IPS-18a (cell line): ENCODE measurements around the gene CDKAL1.

Source experiments
- H3K27ac ChIP-seq: one replicate; pipeline ENCODE4 v1.5.1; 2013; ENCODE audit warnings: low read length
- H3K27me3 ChIP-seq: one replicate; pipeline ENCODE4 v1.6.1; 2013; ENCODE audit warnings: mild to moderate bottlenecking, low read length; ENCODE audit not compliant: control insufficient read depth, insufficient read depth
- H3K36me3 ChIP-seq: one replicate; pipeline ENCODE4 v1.6.1; 2013; ENCODE audit warnings: low read depth, low read length; ENCODE audit not compliant: control insufficient read depth
- H3K4me1 ChIP-seq: one replicate; pipeline ENCODE4 v1.6.1; 2013; ENCODE audit warnings: low read depth, low read length; ENCODE audit not compliant: control insufficient read depth
- H3K4me3 ChIP-seq: one replicate; pipeline ENCODE4 v1.5.1; 2013; ENCODE audit warnings: low read length
- H3K9ac ChIP-seq: one replicate; pipeline ENCODE4 v1.6.1; 2013; ENCODE audit warnings: mild to moderate bottlenecking, low read length, moderate library complexity
- H3K9me3 ChIP-seq: one replicate; pipeline ENCODE4 v1.6.1; 2013; ENCODE audit warnings: low read depth, low read length; ENCODE audit not compliant: control insufficient read depth

Gene CDKAL1

DNA sequence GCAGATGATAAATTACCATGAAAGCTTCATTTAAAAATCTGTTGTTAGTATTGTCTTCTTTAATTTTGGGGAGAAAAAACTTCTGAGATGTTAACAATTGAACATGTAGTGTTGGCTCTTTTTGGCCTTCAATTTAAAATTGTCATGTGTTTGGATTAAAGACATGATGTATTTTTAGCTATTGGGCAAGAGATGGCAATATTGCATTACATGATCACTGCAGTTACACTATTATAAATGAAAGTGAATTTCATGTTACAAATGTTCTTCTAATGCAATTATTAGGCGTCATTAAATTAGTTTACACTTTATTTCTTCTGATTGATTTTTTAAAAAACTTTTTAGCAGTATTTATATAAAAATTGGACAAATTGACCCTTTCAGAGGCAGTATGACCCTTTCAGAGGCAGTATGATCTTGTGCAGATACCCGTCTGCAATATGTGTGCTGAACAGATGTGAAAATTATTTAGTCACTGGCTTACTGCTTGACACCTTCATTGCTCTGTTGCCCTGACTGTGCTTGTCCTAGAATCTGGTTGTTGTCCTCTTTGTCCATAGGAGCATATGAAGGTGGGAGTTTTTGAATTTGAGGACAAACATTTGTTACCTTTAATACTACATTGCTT lies 25.8 kb downstream of the CDKAL1 start:
- H3K27me3 ChIP-seq = no peaks in the 10 kb centered on the region
- no peaks in the 10 kb centered on the region for H3K36me3 ChIP-seq
- no peaks in the 10 kb centered on the region for H3K9me3 ChIP-seq
- peaks cover 6% of the 10 kb centered on the region for H3K4me1 ChIP-seq
- no peak overlapping the region for H3K27ac ChIP-seq
- H3K4me3 ChIP-seq = no peak overlapping the region
- H3K9ac ChIP-seq = no peak overlapping the region

DNA sequence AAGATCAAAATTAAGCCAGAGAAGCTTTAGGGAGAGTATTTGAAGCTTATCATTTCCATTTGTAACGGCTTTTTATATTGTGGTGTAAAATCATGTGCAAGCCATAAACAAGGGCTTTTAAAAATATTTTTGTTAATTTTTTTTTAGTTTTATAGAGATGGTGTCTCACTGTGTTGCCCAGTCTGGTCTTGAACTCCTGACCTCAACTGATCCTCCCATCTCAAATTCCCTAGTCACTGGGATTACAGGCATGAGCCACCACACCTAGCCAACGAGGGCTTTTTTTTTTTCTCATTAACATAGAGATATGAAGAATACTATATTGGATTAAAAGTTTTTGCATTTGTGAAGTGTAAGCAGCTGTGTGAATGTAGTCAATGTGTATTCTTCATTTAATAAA lies 29.1 kb downstream of the CDKAL1 start:
- no peaks in the 10 kb centered on the region for H3K9me3 ChIP-seq
- no peak overlapping the region for H3K9ac ChIP-seq
- H3K4me1 ChIP-seq = peaks cover 17% of the 10 kb centered on the region
- no peak overlapping the region for H3K27ac ChIP-seq
- H3K4me3 ChIP-seq = no peak overlapping the region
- no peaks in the 10 kb centered on the region for H3K27me3 ChIP-seq
- H3K36me3 ChIP-seq = no peaks in the 10 kb centered on the region

DNA sequence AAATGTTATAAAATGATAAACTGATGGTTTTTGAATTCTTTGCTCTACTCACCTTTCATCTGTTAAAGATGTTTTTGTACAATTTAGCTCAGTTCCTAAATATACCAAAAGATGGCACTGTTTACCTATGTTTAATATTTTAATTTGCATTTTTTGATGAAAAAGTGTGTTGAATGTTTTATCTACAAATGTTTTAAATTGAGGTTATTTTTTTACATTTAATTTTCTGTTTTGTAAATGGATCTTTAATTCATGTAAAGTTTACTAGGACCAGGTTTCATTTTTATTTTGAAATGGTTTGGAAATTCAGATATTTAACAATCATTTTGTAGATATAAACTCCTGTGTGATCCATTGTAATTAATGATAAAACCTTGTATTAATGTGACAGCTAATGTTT lies 30.0 kb downstream of the CDKAL1 start:
- Histone ChIP-seq H3K4me3 (no peak overlapping the region), H3K27me3 (no peaks in the 10 kb centered on the region), H3K36me3 (no peaks in the 10 kb centered on the region), H3K9ac (no peak overlapping the region), H3K9me3 (no peaks in the 10 kb centered on the region), H3K4me1 (peaks cover 17% of the 10 kb centered on the region), H3K27ac (no peak overlapping the region)

DNA sequence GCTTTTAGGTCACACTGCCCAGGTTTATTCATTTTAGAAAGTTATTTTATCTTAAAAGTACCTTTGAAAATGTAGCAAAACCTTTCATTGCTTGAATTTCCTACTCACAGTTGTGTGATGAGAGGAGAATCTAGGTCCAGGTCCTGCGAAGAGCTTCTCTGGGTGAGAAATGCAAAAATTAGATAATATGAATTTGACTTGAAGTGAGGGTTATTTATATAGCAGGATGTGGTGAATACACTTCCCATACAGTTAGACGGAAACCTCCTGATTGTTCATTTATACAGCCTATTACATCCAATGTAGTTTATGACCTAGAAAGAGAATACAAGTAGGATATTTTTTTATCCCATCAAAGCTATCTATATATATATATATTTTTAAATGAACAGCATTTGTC lies 30.5 kb downstream of the CDKAL1 start:
- H3K4me1 ChIP-seq = peaks cover 17% of the 10 kb centered on the region
- H3K9me3 ChIP-seq = no peaks in the 10 kb centered on the region
- H3K27me3 ChIP-seq = no peaks in the 10 kb centered on the region
- no peaks in the 10 kb centered on the region for H3K36me3 ChIP-seq
- no peak overlapping the region for H3K4me3 ChIP-seq
- H3K27ac ChIP-seq = no peak overlapping the region
- no peak overlapping the region for H3K9ac ChIP-seq

DNA sequence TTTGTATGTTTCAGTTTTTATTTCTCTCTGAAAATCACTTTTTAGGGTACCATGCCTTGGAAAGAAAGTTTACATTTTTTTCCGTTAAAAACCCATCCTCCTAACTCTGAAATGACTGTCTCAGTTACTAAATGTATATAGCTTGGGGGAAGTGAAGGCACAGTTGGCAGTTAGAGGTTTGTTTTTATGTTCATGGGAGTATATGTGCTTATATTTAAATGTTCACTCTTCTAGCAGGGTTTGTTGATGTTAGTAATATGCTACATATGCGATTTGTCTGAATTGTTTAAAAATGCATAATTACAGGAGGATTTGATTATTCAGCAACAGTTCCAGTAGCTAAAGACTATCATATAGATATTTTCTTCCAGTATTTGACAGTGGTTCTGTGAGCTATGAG lies 31.1 kb downstream of the CDKAL1 start:
- H3K27me3 ChIP-seq = no peaks in the 10 kb centered on the region
- H3K36me3 ChIP-seq = no peaks in the 10 kb centered on the region
- H3K9me3 ChIP-seq = no peaks in the 10 kb centered on the region
- H3K9ac ChIP-seq = no peak overlapping the region
- H3K4me1 ChIP-seq = peaks cover 17% of the 10 kb centered on the region
- H3K27ac ChIP-seq = no peak overlapping the region
- H3K4me3 ChIP-seq = no peak overlapping the region

DNA sequence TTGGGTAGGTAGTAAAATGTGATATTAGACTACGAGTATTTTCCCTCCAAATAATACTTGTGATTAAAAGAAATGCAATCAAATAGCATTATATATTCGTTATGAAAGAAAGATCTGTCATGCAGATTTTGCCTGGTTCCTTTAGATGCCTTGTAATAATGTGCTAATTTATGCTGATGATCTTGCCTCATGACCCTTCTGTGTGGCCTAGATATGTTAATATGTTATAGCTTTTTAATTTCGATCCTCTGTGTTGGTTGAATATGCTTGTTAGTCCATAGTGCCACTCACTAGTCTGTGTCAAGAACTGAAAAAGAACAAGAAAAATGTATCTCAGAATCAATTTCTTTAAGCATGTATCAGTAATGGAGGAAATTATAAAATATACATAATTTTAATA lies 31.9 kb downstream of the CDKAL1 start:
- Histone ChIP-seq H3K9ac (no peak overlapping the region), H3K9me3 (no peaks in the 10 kb centered on the region), H3K4me1 (peaks cover 17% of the 10 kb centered on the region), H3K36me3 (no peaks in the 10 kb centered on the region), H3K27me3 (no peaks in the 10 kb centered on the region), H3K27ac (no peak overlapping the region), H3K4me3 (no peak overlapping the region)

DNA sequence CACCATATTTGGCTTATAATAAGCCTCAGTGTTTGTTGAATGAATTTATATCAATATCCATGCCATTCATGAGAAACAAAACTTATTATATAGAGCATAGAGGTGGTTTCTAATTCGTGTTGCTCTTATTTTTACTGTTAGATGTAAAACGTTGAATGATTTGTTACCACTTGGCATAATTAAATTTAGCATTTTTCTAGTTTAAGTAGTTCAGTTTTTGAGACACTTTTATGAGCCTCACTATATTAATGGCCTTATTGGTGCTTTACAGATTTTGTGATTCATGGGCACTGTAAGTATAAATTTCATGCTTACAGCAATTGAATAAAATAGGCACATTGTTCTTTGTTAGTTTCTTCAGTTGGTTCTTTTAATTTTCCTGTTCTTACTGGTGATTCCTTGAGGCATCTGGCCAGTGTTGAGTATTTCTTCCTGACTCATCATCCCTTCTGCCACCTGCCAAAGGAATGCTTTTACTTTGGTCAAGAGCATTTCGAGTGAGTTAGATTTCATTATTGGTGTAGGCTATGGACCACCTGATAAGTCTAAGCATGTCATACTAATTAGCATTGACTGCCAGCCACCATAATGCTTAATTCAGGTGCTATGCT lies 34.8 kb downstream of the CDKAL1 start:
- no peak overlapping the region for H3K27ac ChIP-seq
- H3K9ac ChIP-seq = no peak overlapping the region
- no peaks in the 10 kb centered on the region for H3K9me3 ChIP-seq
- H3K36me3 ChIP-seq = no peaks in the 10 kb centered on the region
- peaks cover 23% of the 10 kb centered on the region for H3K4me1 ChIP-seq
- no peak overlapping the region for H3K4me3 ChIP-seq
- no peaks in the 10 kb centered on the region for H3K27me3 ChIP-seq

DNA sequence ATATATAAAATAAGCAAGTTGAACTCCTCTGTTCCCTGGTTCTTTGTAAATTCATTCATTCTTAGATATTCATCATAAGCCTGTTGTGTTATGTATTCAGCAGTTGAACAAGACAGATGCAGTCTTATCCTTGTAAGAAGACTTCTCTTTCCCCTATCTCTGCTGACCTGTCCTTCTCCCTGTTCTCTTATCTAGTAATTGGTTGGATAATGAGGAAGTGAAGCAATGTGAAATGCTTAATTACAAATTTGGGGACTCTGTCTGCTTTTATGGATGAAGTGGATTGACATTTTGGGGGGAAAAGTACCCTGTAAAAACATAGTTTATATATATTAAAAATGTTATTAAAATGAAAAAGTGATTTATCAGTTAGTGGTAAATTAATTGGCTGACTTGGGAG lies 37.0 kb downstream of the CDKAL1 start:
- Histone ChIP-seq H3K4me1 (peaks cover 6% of the 10 kb centered on the region), H3K9me3 (no peaks in the 10 kb centered on the region), H3K27me3 (no peaks in the 10 kb centered on the region), H3K9ac (no peak overlapping the region), H3K27ac (no peak overlapping the region), H3K4me3 (no peak overlapping the region), H3K36me3 (no peaks in the 10 kb centered on the region)

DNA sequence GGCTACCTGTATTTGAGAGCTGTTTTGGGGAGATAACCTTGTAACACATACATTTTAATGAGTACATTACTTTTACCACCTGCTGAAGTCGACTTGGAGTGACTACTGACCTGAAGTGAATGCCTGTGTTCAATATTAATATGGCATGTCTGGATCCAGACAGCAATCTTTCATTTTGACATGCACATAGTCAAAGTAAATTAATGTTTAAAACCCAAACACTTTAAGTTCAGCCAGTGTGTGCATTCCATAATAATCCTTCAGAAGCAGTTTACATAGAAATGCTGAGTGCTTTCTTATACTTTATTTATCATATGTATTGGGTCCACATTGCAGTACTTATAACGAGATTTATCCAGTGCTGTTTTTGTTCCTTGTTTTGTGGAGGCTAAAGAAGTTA lies 38.0 kb downstream of the CDKAL1 start:
- Histone ChIP-seq H3K9me3 (no peaks in the 10 kb centered on the region), H3K36me3 (peaks cover under 1% of the 10 kb centered on the region), H3K27me3 (no peaks in the 10 kb centered on the region), H3K27ac (no peak overlapping the region), H3K9ac (no peak overlapping the region), H3K4me3 (no peak overlapping the region), H3K4me1 (peaks cover 6% of the 10 kb centered on the region)

DNA sequence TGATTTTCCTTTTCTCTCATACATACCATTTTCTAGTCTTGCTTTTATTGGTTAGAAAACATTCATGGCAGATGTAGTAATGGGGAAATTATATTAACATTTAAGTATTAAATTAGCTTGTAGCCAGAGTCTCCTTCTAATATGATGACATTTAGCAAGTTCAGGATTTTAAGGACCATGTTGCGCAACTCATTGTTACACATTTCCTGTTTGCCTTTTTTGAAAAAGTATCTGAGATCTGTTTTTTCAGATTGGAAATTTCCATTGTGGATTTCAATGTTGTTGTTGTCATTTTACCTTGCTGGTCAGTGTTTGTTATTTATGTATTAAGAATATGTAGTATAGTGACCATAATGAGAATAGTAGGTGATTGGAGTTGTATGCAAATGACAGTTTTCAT lies 38.7 kb downstream of the CDKAL1 start:
- H3K4me3 ChIP-seq = no peak overlapping the region
- H3K27me3 ChIP-seq = no peaks in the 10 kb centered on the region
- H3K36me3 ChIP-seq = peaks cover 3% of the 10 kb centered on the region
- H3K4me1 ChIP-seq = peaks cover 6% of the 10 kb centered on the region
- H3K9me3 ChIP-seq = no peaks in the 10 kb centered on the region
- no peak overlapping the region for H3K9ac ChIP-seq
- H3K27ac ChIP-seq = no peak overlapping the region

DNA sequence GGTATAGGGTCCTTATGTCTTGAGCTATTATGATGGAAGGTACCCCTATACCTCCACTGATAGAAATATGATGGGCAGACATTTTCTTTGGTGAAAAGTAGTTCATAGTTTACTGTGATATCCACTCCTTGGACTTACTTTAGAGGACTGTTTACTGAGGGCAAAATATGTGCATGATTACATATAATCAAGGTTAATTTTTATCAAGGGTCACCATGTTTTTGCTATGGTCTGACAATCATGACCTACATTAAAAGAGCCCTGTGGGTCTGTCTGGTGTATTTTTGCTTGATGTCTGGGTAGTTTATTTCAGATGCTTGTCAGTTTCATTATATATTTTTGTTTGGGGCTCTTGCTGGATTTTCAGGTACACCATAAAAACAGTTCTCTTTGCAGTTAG lies 40.1 kb downstream of the CDKAL1 start:
- H3K27ac ChIP-seq = no peak overlapping the region
- H3K4me1 ChIP-seq = peaks cover 6% of the 10 kb centered on the region
- H3K9me3 ChIP-seq = no peaks in the 10 kb centered on the region
- no peaks in the 10 kb centered on the region for H3K27me3 ChIP-seq
- no peak overlapping the region for H3K9ac ChIP-seq
- H3K36me3 ChIP-seq = peaks cover 3% of the 10 kb centered on the region
- H3K4me3 ChIP-seq = no peak overlapping the region

DNA sequence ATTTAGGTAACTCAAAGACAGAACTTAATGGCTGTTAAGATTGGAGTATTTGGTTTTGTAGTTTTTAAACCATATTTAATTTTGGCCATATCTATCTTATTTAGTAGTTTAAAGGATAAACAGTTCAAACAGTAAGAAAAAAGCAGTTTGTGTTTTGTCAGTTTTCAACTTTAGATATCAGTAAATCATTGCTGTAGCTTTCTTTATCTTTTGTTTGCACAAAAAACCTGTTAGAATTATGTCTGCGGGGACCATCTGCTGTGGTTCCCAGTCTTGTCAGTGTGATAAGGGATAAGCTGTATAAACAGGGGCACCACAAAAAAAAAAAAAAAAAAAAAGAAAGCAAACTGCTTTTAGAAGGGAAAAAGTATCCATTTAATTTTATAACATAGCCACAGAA lies 40.9 kb downstream of the CDKAL1 start:
- Histone ChIP-seq H3K9me3 (no peaks in the 10 kb centered on the region), H3K9ac (no peak overlapping the region), H3K4me3 (no peak overlapping the region), H3K27ac (no peak overlapping the region), H3K36me3 (peaks cover 3% of the 10 kb centered on the region), H3K4me1 (peaks cover 6% of the 10 kb centered on the region), H3K27me3 (no peaks in the 10 kb centered on the region)
